Measurements from ENCODE around the gene UROC1.

The UROC1 gene

GRCh38 chr3:126555795-126556636 is 38.4 kb upstream of the UROC1 start:
- TF ChIP-seq CTCF (conservative IDR thresholded peaks at IDR 0.05) (no peak), ZFX (IDR thresholded peaks at IDR 0.05) (no peak)
- no peak overlapping the region for H3K27ac ChIP-seq

- no peak overlapping the region for H3K27ac ChIP-seq
- no peak for TF ChIP-seq CTCF (conservative IDR thresholded peaks at IDR 0.05)
These were observed 37.3 kb upstream of the UROC1 start for GRCh38 chr3:126554560-126555525.

GRCh38 chr3:126553284-126554084 is 35.9 kb upstream of the UROC1 start:
- TF ChIP-seq CTCF (conservative IDR thresholded peaks at IDR 0.05) (no peak), ZFX (IDR thresholded peaks at IDR 0.05) (no peak)
- H3K27ac ChIP-seq, result no peak overlapping the region

GRCh38 chr3:126552688-126553283 is 35.2 kb upstream of the UROC1 start:
- TF ChIP-seq CTCF (conservative IDR thresholded peaks at IDR 0.05), result no peak
- no peak for TF ChIP-seq ZFX (IDR thresholded peaks at IDR 0.05)
- no peak overlapping the region for H3K27ac ChIP-seq

GRCh38 chr3:126551839-126552687 is 34.5 kb upstream of the UROC1 start:
- no peak for TF ChIP-seq ZFX (IDR thresholded peaks at IDR 0.05)
- no peak overlapping the region for H3K27ac ChIP-seq

- no peak overlapping the region for H3K27ac ChIP-seq
- no peak for TF ChIP-seq CTCF (conservative IDR thresholded peaks at IDR 0.05)
These were observed 33.7 kb upstream of the UROC1 start for GRCh38 chr3:126551121-126551838.

All from C4-2B (cell line).